Hepatocyte (in vitro differentiated cells): ENCODE results near the gene CYP17A1. TPM values are rescaled to one million over a fixed set of nuclear protein-coding genes. Genes with fewer than 3 reads are reported as not detected.

Experiments used
- DNase-seq: peaks from one replicate; pipeline ENCODE4 v3.0.0-alpha.2; 2016; ENCODE audit warnings: low spot score
- H2AFZ ChIP-seq: fragments of 200-600 bp; sonication (generic); 2 replicates; pipeline ENCODE4 v1.6.0; 2016; ENCODE audit warnings: antibody characterized with exemption, mild to moderate bottlenecking
- H3K27ac ChIP-seq: fragments of 200-600 bp; sonication (generic); 2 replicates; pipeline ENCODE4 v1.5.1; 2016; ENCODE audit warnings: mild to moderate bottlenecking
- H3K27me3 ChIP-seq: fragments of 200-600 bp; sonication (generic); 2 replicates; pipeline ENCODE4 v1.6.1; 2016
- H3K36me3 ChIP-seq: fragments of 200-600 bp; sonication (generic); replicated peaks from 2 replicates; pipeline ENCODE4 v1.5.1; 2016; ENCODE audit warnings: low read depth; ENCODE audit not compliant: insufficient read depth
- H3K4me1 ChIP-seq: fragments of 200-600 bp; sonication (generic); 2 replicates; pipeline ENCODE4 v1.5.1; 2016; ENCODE audit warnings: mild to moderate bottlenecking, moderate library complexity; ENCODE audit not compliant: insufficient read depth
- H3K4me2 ChIP-seq: fragments of 200-600 bp; sonication (generic); 2 replicates; pipeline ENCODE4 v1.6.0; 2016
- H3K4me3 ChIP-seq: fragments of 200-600 bp; sonication (generic); 2 replicates; pipeline ENCODE4 v1.5.1; 2016; ENCODE audit warnings: mild to moderate bottlenecking
- H3K79me2 ChIP-seq: fragments of 200-600 bp; sonication (generic); 2 replicates; pipeline ENCODE4 v1.6.0; 2017; ENCODE audit warnings: mild to moderate bottlenecking
- H3K9me2 ChIP-seq: fragments of 200-600 bp; sonication (generic); replicated peaks from 2 replicates; pipeline ENCODE4 v1.6.0; 2017; ENCODE audit warnings: mild to moderate bottlenecking; ENCODE audit not compliant: insufficient read depth
- H3K9me3 ChIP-seq: fragments of 200-600 bp; sonication (generic); 2 replicates; pipeline ENCODE4 v1.5.1; 2016; ENCODE audit warnings: low read depth, mild to moderate bottlenecking
- H4K20me1 ChIP-seq: fragments of 200-600 bp; sonication (generic); 2 replicates; pipeline ENCODE4 v1.6.0; 2016; ENCODE audit warnings: mild to moderate bottlenecking; ENCODE audit not compliant: insufficient read depth, poor library complexity, severe bottlenecking
- CTCF ChIP-seq: fragments of 200-600 bp; sonication (generic); IDR thresholded peaks from 2 replicates; pipeline ENCODE4 v1.5.1; 2016; ENCODE audit warnings: antibody characterized with exemption, mild to moderate bottlenecking; ENCODE audit not compliant: poor library complexity
- EZH2 ChIP-seq: fragments of 200-600 bp; sonication (generic); IDR thresholded peaks from 2 replicates; pipeline ENCODE4 v1.6.1; 2016; ENCODE audit warnings: antibody characterized with exemption, mild to moderate bottlenecking, borderline replicate concordance
- EZH2phosphoT487 ChIP-seq: fragments of 200-600 bp; sonication (generic); IDR thresholded peaks from one replicate; pipeline ENCODE4 v1.6.1; 2018; ENCODE audit warnings: antibody characterized with exemption, mild to moderate bottlenecking, low read depth, moderate library complexity; ENCODE audit not compliant: unreplicated experiment, severe bottlenecking
- WGBS: methylation state at CpG from one replicate; pipeline ENCODE4 v1.1.6; 2016; ENCODE audit warnings: low lambda C conversion rate; ENCODE audit errors: missing lambda C conversion rate; 5-methylcytosine and 5-hydroxymethylcytosine counted together
- polyA plus RNA-seq: library from polyadenylated mRNA; unstranded; fragments of >200 nt; fragmentation: Nextera tagmentation; extraction: Ambion mirVana; gene quantifications from 2 replicates; pipeline ENCODE4 v1.2.1, GENCODE V29; 2016
- small RNA-seq: library from RNA; depleted of rRNA; stranded (forward); fragments of <200 nt; gene quantifications from one replicate; pipeline ENCODE3, GENCODE V24; 2014
- total RNA-seq: library from RNA; depleted of rRNA; stranded (reverse); fragments of >200 nt; gene quantifications from 2 replicates; pipeline ENCODE4 v1.2.3, GENCODE V29; 2014

The CYP17A1 gene
- total and polyA plus RNA-seq, 2 experiments from 2014 or later: not detected

- Histone ChIP-seq H4K20me1 (peaks cover 3% of the 10 kb centered on the region), H3K9me3 (no peaks in the 10 kb centered on the region), H3K27me3 (no peaks in the 10 kb centered on the region), H2AFZ (no peak overlapping the region), H3K9me2 (no peaks in the 10 kb centered on the region), H3K4me1 (peaks cover 51% of the 10 kb centered on the region), H3K36me3 (no peaks in the 10 kb centered on the region), H3K79me2 (peaks cover 84% of the 10 kb centered on the region), H3K27ac (peak overlapping the region; percentile 88), H3K4me2 (peak overlapping the region; percentile 58), H3K4me3 (no peak overlapping the region)
- peak; percentile 32 for DNase-seq
- no peak for TF ChIP-seq CTCF
- WGBS: 68% methylated on average over 18 of the region's 18 CpGs
Observed at GRCh38 chr10:102782673-102783551, 54.3 kb downstream of the CYP17A1 start.

GRCh38 chr10:102781921-102782557 is 55.2 kb downstream of the CYP17A1 start:
- Histone ChIP-seq H3K9me3 (no peaks in the 10 kb centered on the region), H4K20me1 (peaks cover 3% of the 10 kb centered on the region), H3K4me3 (no peak overlapping the region), H3K27me3 (no peaks in the 10 kb centered on the region), H3K27ac (peak overlapping the region; percentile 88), H2AFZ (no peak overlapping the region), H3K79me2 (peaks cover 80% of the 10 kb centered on the region), H3K9me2 (no peaks in the 10 kb centered on the region), H3K4me2 (peak overlapping the region; percentile 58), H3K4me1 (peaks cover 59% of the 10 kb centered on the region), H3K36me3 (no peaks in the 10 kb centered on the region)
- DNase-seq: no peak
- WGBS: 76% methylated on average over 6 of the region's 6 CpGs
- TF ChIP-seq EZH2 (no peak), CTCF (no peak), EZH2phosphoT487 (no peak)

GRCh38 chr10:102781090-102781920 is 55.9 kb downstream of the CYP17A1 start:
- Histone ChIP-seq H3K9me2 (no peaks in the 10 kb centered on the region), H3K4me1 (peaks cover 65% of the 10 kb centered on the region), H3K36me3 (no peaks in the 10 kb centered on the region), H4K20me1 (no peaks in the 10 kb centered on the region), H3K4me3 (no peak overlapping the region), H3K9me3 (no peaks in the 10 kb centered on the region), H3K27ac (peak overlapping the region; percentile 88), H3K4me2 (peak overlapping the region; percentile 4), H2AFZ (no peak overlapping the region), H3K27me3 (no peaks in the 10 kb centered on the region), H3K79me2 (peaks cover 73% of the 10 kb centered on the region)
- 49% methylated on average over 8 of the region's 8 CpGs for WGBS
- TF ChIP-seq CTCF (no peak), EZH2 (no peak), EZH2phosphoT487 (no peak)
- DNase-seq: peak; percentile 32

Small RNA genes within 50 kb of the gene (small RNA-seq; reads per million reads assigned to genes)
- gene AS3MT (not detected), gene RF00026 (not detected), gene RNU6-1231P (not detected)

Other genes with a start within 250 kb of the CYP17A1 start
- gene TRIM8, start 192.9 kb downstream of the CYP17A1 start, total RNA-seq: 41.3 and 53.3 TPM in 2 replicates
- gene TRIM8, start 192.9 kb downstream of the CYP17A1 start, polyA plus RNA-seq: 61.2 and 63.4 TPM in 2 replicates
- gene ARL3, start 123.0 kb downstream of the CYP17A1 start, total RNA-seq: 6.4 and 9.6 TPM in 2 replicates
- 16.5 and 18.5 TPM in 2 replicates for gene ARL3, start 123.0 kb downstream of the CYP17A1 start, polyA plus RNA-seq
- 6.2 and 17.5 TPM in 2 replicates for gene SFXN2, start 122.8 kb downstream of the CYP17A1 start, total RNA-seq
- gene SFXN2, start 122.8 kb downstream of the CYP17A1 start, polyA plus RNA-seq: 12.3 and 15.7 TPM in 2 replicates
- 57.1 and 57.8 TPM in 2 replicates for gene WBP1L, start 93.5 kb downstream of the CYP17A1 start, total RNA-seq
- 21.6 and 24.5 TPM in 2 replicates for gene WBP1L, start 93.5 kb downstream of the CYP17A1 start, polyA plus RNA-seq
- gene BORCS7, start 16.8 kb upstream of the CYP17A1 start, total RNA-seq: 53.2 and 61.4 TPM in 2 replicates
- 31.8 and 42.0 TPM in 2 replicates for gene BORCS7, start 16.8 kb upstream of the CYP17A1 start, polyA plus RNA-seq
- gene AS3MT, start 32.1 kb upstream of the CYP17A1 start, total RNA-seq: 9.0 and 9.1 TPM in 2 replicates
- gene AS3MT, start 32.1 kb upstream of the CYP17A1 start, polyA plus RNA-seq: 2.2 and 3.8 TPM in 2 replicates
- 4.7 and 9.8 TPM in 2 replicates for gene CNNM2, start 80.9 kb upstream of the CYP17A1 start, total RNA-seq
- 3.8 and 6.8 TPM in 2 replicates for gene CNNM2, start 80.9 kb upstream of the CYP17A1 start, polyA plus RNA-seq